Esophagus squamous epithelium (tissue), 4 donors: ENCODE measurements around the gene ZMIZ1.

Experiments used
- CTCF ChIP-seq, 6 experiments: fragments of 450-650 bp in 4 of 6; fragments of 200-600 bp in 2 of 6; sonication (generic) in 2 of 6; IDR thresholded peaks; one replicate each; pipeline ENCODE4 v1.5.1; 2016 to 2019; ENCODE audit warnings: antibody characterized with exemption in 6 of 6, mild to moderate bottlenecking in 4 of 6, moderate library complexity in 4 of 6
- POLR2A ChIP-seq, 4 donors: fragments of 450-650 bp; IDR thresholded peaks; one replicate each; pipeline ENCODE4 v1.6.1; 2017; ENCODE audit warnings: antibody characterized with exemption in 4 of 4, mild to moderate bottlenecking in 4 of 4, moderate library complexity in 3 of 4

GRCh38 chr10:79049931-79050895 lies 18.6 kb upstream of the ZMIZ1 start:
- TF ChIP-seq POLR2A (IDR thresholded peaks at IDR 0.05) (no peak), CTCF (IDR thresholded peaks at IDR 0.05) (no peak)
